CD4-positive, alpha-beta T cell treated with Interleukin-1 beta for 1 hour (primary cell): ENCODE data around the gene SMYD4.
"Not testable (repeated sequence)": the region's sequence is repeated elsewhere in the genome, so short reads cannot be mapped to it uniquely, and the experiment has no call there.

ENCODE experiments used
- DNase-seq, 2 donors: peaks; one replicate each; pipeline ENCODE4 v3.0.0-alpha.2; 2020 to 2022

SMYD4 gene, protein sequence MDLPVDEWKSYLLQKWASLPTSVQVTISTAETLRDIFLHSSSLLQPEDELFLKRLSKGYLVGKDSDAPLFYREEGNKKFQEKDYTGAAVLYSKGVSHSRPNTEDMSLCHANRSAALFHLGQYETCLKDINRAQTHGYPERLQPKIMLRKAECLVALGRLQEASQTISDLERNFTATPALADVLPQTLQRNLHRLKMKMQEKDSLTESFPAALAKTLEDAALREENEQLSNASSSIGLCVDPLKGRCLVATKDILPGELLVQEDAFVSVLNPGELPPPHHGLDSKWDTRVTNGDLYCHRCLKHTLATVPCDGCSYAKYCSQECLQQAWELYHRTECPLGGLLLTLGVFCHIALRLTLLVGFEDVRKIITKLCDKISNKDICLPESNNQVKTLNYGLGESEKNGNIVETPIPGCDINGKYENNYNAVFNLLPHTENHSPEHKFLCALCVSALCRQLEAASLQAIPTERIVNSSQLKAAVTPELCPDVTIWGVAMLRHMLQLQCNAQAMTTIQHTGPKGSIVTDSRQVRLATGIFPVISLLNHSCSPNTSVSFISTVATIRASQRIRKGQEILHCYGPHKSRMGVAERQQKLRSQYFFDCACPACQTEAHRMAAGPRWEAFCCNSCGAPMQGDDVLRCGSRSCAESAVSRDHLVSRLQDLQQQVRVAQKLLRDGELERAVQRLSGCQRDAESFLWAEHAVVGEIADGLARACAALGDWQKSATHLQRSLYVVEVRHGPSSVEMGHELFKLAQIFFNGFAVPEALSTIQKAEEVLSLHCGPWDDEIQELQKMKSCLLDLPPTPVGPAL

DNA sequence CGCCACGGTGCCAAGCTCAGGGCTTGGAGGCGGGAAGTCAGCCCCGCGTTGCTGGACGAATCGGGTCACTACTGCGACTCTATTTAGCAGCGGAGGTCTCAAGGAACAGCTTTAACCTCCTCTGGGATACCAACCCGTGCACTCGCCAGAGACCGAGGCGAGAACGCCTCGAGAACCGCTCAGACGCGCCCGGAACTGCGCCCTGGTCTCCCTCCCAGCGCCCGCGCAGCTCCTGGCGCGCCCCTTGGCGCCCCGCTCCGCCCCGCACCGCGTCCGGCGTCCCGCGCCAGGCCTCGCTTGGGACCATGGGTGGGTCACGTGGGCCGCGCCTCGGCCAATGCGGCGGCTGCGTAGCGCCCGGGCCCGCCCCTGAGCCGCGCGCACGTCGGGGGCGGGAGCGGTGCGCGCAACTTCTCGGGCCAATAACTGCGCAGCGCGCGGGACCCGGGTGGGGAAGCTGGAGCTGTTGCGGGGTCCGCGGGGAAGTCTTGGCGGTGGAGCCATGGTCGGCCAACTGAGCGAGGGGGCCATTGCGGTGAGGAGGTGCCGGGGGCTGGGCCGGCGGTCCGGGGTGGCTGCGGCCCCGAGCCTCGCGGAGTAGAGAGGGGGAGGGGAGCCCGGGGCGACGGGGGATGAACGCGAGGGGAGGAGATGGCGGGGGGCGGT lies at the start of gene SMYD4, which contains the start of gene RPA1:
SMYD4 (minus strand) TSS at position 311 of the 666 bp plus-strand sequence. CDS start 1,908 bp downstream, outside the sequence.
RPA1 (plus strand) TSS at position 414 of the 666 bp plus-strand sequence; CDS start at position 503, 89 bp downstream.
- DNase-seq, result peak; percentile 85 to 88

DNA sequence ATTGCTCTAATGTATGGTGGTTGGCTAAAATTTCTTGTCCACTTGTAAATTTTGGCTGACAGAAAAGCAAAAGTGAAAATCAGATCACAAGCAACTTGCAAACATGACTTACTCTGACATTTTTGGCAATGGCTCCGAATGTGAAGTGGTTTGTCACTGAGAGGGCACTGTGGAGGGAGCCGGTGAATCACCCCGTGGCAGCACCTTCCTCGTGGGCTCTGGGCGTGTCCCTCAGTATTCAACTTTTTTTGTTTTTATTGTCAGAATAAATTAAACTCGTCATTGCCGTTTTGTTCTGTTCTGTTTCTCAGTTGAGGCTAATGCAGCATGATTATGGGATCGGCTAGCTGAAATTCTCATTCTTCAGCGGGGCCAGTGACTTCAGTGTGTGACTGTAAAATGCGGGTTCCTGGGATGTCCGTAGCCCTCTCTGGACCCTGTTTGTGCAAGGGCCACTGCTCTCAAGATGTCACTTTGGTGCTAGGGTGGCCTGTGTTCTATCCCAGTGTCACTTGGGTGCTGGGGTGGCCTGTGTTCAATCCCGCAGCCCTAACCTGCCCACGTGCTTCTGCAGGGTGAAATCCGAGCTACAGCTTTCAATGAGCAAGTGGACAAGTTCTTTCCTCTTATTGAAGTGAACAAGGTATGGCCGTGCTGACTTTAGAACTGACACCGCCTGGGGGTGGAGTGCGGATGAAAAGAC lies 48.9 kb upstream of the SMYD4 start:
- no peak for DNase-seq

DNA sequence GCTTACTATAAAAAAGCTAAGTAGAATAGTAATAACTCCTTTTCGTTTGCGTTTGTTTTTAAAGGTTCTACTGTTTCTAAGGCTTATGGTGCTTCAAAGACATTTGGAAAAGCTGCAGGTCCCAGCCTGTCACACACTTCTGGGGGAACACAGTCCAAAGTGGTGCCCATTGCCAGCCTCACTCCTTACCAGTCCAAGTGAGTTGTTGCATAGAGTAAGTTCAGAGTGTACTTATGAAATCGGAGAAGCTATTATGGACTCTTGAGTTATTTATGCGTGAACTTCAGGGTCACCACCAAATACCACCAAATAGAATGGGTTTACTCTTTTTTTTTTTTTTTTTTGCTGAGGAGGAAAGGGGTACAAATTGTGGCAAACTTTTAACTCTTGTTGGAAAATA lies 45.9 kb upstream of the SMYD4 start:
- DNase-seq, result no peak

DNA sequence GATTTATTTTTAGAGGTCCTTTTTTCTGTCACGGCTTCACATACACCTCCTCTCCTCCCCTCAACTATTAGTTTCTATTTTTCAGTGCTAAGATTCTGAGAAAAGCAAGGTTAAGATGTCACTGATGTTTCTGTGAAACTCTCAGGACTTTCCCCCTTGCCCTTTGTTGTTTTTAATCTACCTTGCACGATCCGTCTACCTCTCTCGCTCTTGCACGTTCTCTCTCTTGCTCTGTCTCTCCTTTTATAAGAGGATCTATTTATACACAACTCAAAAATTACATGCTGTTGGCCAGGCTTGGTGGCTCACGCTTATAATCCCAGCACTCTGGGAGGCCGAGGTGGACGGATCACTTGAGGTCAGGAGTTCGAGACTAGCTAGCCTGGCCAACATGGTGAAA lies 43.7 kb upstream of the SMYD4 start:
- DNase-seq, result peak; percentile 14 to 51

DNA sequence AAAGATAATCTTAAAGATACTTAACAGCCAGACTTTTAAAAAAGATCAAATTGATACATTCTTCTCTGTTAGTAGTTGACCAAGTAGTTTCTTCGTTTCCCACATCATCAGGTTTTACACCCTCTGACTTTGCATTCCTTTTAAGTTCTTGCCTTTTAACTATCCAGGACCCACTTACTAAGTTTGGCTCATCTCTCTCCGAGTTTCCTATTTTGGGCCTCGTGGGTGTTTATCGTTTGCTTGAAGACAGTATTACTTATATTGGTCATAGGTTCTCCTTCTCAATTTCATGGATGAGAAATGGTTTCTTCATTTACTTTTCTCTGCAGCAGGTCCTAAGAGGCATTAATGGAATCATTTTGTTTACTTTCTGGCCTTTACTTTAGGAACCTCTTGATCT lies 43.3 kb upstream of the SMYD4 start:
- no peak for DNase-seq

DNA sequence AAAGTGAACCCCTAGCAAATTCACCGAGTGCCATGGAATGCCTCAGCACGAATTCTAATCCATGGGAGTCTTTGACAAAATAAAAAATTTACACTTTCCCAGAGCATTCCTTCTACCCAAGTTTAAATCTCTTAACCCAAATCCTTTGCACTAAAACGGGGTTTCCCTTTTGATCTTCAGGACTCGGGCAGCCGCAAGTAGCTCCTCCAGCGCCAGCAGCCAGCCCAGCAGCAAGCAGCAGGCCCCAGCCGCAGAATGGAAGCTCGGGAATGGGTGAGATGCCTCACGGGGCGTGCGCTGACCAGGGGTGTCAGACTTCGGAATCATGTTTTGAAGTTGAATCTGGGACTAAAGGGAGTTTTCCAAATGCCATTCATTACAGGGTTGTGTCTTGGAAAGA lies 42.6 kb upstream of the SMYD4 start:
- DNase-seq, result peak in 1 of 2 donors; percentile 22

DNA sequence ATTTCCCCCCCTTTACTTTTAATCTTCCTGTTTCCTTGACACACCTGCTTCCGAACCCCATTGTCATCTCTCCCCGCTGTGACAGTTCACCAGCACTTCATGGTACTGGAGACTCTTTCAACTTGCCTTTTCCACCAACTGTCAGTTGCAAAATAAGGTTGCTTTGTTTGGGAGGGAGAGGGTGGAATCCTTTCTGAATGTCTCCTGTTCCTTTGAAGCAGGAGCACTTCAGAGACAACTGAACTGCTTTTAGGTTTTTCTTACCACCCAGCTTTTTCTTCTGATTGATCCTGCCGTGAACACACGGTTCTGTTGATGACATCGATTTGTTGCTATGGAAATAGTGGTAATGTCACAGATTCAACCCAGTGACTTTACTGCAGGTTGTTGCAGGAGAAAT lies 42.1 kb upstream of the SMYD4 start:
- peak; percentile 57 to 74 for DNase-seq

DNA sequence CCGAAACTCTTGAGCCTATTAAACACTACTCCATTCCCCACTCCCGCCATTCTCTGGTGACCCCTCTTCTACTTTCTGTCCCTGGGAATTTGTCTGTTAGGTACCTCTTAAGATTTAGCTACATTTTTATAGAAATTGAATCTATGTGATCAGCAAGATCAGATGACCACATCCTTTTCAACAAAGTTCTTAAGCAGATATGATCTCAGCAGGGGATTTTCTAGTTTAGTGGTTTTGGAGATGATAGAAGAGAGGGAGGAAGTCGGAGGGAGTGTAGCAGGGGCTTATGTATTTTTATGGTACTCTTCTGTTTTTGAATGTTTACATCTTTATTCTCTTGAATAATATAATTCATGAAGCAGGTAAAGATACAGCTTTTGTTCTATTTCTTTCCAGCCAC lies 40.9 kb upstream of the SMYD4 start:
- DNase-seq, result peak in 1 of 2 donors; percentile 73

DNA sequence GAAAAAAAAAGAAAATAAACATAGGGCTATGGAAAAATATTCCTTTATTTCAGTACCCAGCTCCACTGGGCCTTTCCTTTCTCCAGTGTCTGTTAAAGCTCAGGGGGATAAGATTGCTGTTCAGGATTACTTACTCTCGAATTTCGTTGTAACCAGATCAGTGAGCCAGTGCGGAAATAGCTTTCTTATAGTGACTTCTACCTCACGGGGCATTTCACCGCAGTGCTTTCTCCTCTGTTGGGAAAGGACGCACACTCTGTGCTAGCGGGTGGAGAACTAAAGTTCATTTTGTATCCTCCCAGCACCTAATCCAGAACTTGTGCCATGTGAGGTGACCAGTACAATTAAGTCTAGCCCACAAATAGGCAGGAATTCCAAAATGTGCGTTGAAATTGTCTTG lies 38.4 kb upstream of the SMYD4 start:
- DNase-seq, result no peak

DNA sequence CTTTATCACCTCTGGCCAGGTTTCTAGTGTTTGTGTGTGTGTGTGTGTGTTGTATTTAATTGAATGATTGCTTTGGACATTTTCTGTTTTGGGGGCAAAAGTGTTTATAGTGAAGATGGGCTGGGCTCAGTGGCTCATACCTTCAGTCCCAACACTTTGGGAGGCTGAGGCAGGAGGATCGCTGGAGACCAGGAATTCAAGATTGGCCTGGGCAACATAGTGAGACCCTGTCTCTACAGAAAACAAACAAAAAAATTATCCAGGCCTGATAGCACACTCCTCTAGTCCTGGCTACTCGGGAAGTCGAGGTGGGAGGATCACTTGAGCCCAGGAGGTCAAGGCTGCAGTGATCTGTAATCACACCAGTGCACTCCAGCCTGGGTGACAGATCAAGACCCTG lies 37.6 kb upstream of the SMYD4 start:
- no peak for DNase-seq

DNA sequence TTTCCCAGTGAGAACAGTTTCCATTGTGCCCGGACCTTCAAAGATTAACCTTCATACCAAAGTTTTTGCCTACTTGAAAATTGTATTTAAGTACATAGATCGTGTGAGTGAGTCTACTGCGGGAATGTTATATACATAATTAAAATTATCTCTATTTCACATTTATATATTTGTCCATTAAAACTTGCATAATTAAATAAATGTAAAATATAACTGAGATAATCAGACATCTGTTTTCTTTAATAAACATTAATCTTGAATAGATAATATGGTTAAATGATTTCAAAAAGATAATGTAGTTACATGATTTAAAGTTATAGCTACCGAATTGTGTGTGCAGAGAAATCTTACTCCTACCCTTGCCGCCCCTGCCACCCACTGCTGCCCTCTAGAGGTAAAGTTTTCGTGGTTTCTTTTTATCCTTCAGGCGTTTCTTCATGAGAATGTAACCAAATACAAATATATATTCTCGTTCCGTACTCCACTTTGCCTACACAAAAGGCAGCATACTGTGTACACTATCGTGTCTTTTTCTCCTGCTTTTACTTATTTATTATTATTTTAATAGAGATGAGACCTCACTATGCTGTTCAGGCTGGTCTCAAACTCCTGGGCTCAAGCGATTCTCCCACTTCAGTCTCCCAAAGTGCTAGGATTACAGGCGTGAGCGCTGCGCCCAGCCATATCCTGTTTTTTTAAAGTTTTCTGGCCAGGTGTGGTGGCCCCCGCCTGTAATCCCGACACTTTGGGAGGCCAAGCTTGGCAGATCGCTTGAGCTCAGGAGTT lies 35.7 kb upstream of the SMYD4 start:
- DNase-seq, result peak; percentile 54 to 76

DNA sequence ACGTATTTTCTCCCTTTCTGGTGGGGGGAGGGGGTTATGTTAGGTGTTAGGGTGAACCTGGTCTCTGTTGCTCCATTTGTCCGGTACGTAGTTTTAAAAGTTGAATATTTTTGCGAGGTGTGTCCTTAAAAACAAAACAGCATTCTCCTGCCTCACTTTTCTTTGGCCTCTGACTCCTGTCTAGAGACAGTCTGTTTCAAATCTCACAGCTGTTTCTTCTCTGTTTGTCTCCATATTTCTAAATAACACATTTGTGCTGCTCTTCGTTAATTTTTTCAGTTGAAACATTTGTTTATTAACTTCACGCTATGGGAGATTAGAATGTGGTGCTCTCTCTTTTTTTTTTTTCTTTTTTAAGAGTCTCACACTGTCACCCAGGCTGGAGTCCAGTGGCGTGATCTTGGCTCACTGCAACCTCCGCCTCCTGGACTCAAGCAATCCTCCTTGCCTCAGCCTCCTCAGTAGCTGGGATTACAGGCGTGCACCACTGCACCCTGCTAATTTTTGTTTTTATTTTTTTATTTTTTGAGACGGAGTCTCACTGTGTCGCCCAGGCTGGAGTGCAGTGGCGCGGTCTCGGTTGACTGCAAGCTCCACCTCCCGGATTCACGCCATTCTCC lies 31.8 kb upstream of the SMYD4 start:
- no peak for DNase-seq

DNA sequence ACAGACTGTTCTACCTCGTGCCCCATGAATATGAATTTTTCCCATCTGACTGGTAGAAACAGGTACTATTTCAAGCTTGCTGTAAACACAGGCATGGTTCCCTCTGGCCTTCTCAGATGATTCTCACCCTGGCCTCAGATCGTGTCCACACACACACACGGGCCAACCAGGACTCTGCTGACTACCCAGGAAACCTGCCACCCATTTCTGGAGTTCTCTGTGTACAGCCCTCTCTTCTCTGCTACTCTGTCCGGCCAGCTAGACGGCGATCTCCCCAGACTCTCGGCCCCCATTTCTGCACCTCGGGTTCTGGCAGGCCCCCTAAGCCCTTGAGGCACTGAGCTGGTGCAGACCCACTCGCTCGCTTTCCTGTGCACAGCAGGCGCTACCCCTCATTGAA lies 31.3 kb upstream of the SMYD4 start:
- no peak for DNase-seq

DNA sequence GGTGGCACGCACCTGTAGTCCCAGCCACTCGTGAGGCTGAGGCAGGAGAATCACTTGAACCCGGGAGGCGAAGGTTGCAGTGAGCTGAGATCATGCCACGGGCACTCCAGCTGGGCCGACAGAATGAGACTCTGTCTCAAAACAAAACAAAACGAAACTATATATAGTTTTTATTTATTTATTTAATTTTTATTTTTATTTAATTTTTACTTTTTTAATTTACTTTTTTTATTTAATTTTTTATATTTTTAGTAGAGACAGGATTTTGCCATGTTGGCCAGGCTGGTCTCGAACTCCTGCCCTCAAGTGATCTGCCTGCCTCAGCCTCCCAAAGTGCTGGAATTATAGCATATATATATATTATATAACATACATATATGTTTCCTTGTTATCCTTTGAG lies 26.8 kb upstream of the SMYD4 start:
- DNase-seq, result not testable (repeated sequence)

DNA sequence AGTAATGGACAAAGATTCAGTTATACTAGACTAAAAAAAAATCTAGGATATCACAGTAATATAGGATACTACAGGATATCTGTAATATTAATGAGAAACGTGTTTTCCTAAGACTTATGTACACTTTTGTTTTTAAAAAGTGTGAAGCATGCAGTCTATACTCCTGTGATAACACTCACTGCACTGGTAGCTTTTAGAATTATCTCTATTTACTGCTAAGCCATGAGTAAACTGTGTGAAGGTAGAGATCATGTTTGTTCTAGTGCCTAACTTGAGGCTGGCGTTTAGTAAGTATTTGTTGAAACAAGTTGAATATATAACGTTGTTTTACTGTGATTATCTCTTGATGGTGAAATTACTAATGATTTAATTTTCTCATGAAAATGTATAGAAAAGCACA lies 24.0 kb upstream of the SMYD4 start:
- no peak for DNase-seq

DNA sequence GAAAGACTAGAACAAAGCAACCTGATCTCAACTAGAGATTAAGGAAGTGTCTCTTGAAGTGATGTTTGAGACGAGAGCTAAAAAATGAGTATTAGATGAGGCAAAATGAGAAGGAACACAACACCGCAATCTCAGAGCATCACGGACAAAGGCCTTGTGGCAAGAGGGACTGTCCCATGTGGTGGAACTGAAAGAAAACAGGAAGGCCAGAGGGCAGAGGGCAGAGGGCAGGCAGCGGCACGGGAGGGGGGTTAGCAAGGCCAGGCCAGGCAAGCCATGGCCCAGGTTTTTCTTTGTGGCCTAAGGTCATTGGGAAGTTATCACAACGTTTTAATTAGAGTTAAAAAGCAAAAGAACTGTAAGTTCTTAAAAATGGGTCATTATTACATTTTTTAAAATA lies 22.6 kb upstream of the SMYD4 start:
- no peak for DNase-seq

DNA sequence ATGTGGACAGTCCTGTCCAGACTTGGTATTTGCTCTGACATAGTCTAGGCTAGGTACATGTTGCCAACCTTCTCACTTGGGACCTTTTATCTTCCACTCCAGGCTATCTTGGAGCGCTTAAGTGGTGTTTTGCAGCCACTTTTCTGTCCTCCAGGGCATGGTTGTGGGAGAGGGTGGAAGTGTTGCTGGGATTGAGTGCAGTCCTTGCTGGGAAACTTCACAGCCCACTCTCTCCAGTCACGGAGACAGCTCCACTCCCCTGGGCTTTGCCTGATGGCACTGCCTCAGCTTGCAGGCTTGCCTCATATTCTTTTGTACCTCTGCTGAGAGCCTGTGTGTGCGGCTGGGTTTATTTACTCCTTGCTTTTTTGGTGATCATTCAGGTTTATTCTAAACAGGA lies 17.5 kb upstream of the SMYD4 start:
- no peak for DNase-seq

DNA sequence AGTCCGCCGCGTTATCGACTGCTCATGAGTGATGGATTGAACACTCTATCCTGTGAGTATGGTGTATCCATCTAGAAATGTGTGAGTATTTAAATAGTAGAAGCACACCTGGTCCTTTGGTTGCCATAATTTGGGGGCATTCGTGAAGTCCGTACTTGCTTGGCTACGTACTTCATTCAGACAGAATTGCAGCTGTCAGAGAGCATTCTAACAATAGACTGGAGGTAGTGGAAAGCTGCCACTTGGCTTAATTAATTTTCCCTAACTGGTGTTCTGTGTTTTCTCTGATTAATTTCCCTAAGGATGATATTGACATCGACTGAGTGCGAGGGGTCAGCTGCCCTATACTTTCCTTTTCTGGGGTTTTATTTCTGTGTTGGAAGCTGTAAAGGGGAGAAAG lies 14.2 kb upstream of the SMYD4 start:
- DNase-seq, result no peak

DNA sequence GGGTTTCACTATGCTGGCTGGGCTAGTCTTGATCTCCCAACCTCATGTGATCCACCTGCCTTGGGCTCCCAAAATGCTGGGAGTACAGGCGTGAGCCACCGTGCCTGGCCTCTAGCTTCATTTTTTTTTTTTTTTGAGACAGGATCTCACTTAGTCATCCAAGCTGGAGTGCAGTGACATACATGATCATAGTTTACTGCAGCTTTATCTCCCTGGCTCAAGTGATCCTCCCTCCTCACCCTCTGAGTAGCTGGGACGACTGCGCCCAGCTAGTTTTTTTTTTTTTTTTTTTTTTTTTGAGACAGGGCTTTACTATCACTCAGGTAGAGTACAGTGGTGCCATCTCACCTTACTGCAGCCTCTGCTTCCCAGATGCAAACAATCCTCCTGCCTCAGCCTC lies 9.8 kb upstream of the SMYD4 start:
- no peak for DNase-seq

DNA sequence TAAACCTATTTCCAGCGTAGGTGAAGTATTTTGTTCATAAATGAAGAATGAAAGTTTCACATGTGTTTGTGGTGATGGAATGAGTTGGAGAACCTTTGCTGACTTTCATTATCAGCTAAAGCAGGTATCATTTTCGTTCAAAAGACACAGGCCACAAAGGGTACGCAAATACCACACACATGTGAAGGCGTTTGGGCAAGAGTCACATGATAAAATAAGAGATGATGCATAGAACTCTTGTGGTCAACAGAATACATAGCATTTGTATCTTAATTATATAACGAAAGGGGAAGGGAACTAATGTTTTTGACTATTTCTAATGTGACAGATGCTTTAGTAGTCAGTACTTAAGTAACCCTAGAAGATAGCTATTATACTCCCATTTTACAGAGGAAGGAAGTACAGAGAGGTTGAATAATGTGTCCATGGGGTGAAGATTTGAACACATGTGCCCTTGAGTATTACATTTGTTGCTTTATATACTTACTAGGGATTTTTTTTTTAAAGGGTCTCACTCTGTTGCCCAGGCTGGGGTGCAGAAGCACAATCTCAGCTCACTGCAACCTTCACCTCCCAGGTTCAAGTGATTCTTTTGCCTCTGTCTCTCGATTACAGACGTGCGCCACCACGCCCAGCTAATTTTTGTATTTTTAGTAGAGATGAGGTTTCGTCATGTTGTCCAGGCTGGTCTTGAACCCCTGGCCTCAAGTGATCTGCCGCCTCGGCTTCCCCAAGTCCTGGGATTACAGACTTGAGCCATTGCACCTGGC lies 4.9 kb upstream of the SMYD4 start:
- DNase-seq, result peak in 1 of 2 donors; percentile 28

DNA sequence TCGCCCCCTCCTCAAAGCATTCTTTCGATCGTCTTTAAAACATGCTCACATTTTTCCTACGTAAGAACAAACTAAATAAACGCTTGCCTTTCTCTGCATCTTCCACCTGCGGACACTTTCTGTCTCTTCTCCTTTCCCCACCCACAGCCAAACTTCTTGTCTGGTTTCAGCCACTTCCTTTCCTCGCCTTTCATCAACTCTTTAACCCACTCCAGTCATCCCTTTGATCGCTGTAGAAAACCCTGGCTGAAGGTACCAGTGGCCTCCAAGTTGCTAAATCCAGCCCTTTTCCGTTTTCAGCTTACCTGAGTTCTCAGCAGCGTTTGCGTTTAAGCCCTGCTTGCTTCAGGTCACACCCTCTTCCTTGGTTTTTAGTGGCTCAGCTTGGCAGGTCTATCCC lies 586 bp upstream of the SMYD4 start:
- DNase-seq, result peak in 1 of 2 donors; percentile 26
